ENCODE results near the gene PARD3B.

- TF ChIP-seq TAF1 (IDR thresholded peaks at IDR 0.05; ENCODE audit: borderline replicate concordance, low read depth, low read length) = no peak
- no peak for TF ChIP-seq POLR2AphosphoS5 (IDR thresholded peaks at IDR 0.05; ENCODE audit: low read depth, low read length)
Measured at GRCh38 chr2:205617905-205618304, 1072.6 kb downstream of the PARD3B start.

All from GM12892 (cell line).